CD14-positive monocyte (primary cell): Measurements from ENCODE around the gene AOPEP. TPM values are rescaled to one million over a fixed set of nuclear protein-coding genes. Genes with fewer than 3 reads are reported as not detected.

Source experiments
- DNase-seq, 3 donors: peaks; one replicate each; pipeline ENCODE4 v3.0.0-alpha.2; 2011 to 2022
- H2AFZ ChIP-seq: 2 replicates; pipeline ENCODE4 v1.6.0; 2012; ENCODE audit warnings: mild to moderate bottlenecking, low read depth, low read length, inconsistent platforms; ENCODE audit not compliant: insufficient read depth, poor library complexity, severe bottlenecking
- H3K27ac ChIP-seq, 2 donors: 1 replicate in 1 of 2; 2 replicates in 1 of 2; pipeline ENCODE4 v1.5.1; 2012 to 2013; ENCODE audit warnings: low read length in 2 of 2, control low read depth in 1 of 2, inconsistent platforms in 1 of 2, low read depth in 1 of 2, mild to moderate bottlenecking in 1 of 2
- H3K27me3 ChIP-seq, 2 donors: one replicate each; pipeline versions ENCODE4 v1.6.0 to v1.6.1; 2011 to 2013; ENCODE audit warnings: low read length in 2 of 2; ENCODE audit not compliant: control insufficient read depth in 2 of 2, insufficient read depth in 2 of 2
- H3K36me3 ChIP-seq, 2 donors: replicated peaks in 1 of 2; 1 replicate in 1 of 2; 2 replicates in 1 of 2; pipeline versions ENCODE4 v1.5.1 to v1.6.1; 2012 to 2013; ENCODE audit warnings: low read length in 2 of 2, control low read depth in 1 of 2, inconsistent platforms in 1 of 2, mild to moderate bottlenecking in 1 of 2; ENCODE audit not compliant: insufficient read depth in 2 of 2, control insufficient read depth in 1 of 2
- H3K4me1 ChIP-seq, 2 donors: 1 replicate in 1 of 2; 2 replicates in 1 of 2; pipeline versions ENCODE4 v1.5.1 to v1.6.1; 2012 to 2013; ENCODE audit warnings: low read length in 2 of 2, control low read depth in 1 of 2, inconsistent platforms in 1 of 2, mild to moderate bottlenecking in 1 of 2, moderate library complexity in 1 of 2; ENCODE audit not compliant: insufficient read depth in 2 of 2, control insufficient read depth in 1 of 2
- H3K4me2 ChIP-seq: replicated peaks from 2 replicates; pipeline ENCODE3; 2012; ENCODE audit warnings: low read length, moderate library complexity, mild to moderate bottlenecking; ENCODE audit not compliant: poor library complexity, severe bottlenecking; ENCODE audit errors: extremely low read depth
- H3K4me3 ChIP-seq, 3 experiments: fragments of 200-600 bp in 1 of 3; sonication (generic) in 1 of 3; replicated peaks in 1 of 3; 1 replicate in 2 of 3; 2 replicates in 1 of 3; pipeline ENCODE4 v1.5.1; 2011 to 2013; ENCODE audit warnings: low read length in 3 of 3, mild to moderate bottlenecking in 3 of 3, control low read depth in 2 of 3, low read depth in 2 of 3, inconsistent platforms in 1 of 3, moderate library complexity in 1 of 3
- H3K79me2 ChIP-seq: 2 replicates; pipeline ENCODE4 v1.6.0; 2012; ENCODE audit warnings: mild to moderate bottlenecking, control low read depth, inconsistent platforms, low read length, moderate library complexity; ENCODE audit not compliant: insufficient read depth
- H3K9ac ChIP-seq: 2 replicates; pipeline ENCODE4 v1.6.0; 2017; ENCODE audit warnings: low read length, mild to moderate bottlenecking; ENCODE audit not compliant: insufficient read depth, poor library complexity, severe bottlenecking
- H3K9me3 ChIP-seq, 2 donors: replicated peaks in 1 of 2; 1 replicate in 1 of 2; 2 replicates in 1 of 2; pipeline versions ENCODE4 v1.5.1 to v1.6.1; 2012 to 2013; ENCODE audit warnings: low read length in 2 of 2, control low read depth in 1 of 2; ENCODE audit not compliant: control insufficient read depth in 1 of 2, insufficient read depth in 1 of 2
- H4K20me1 ChIP-seq: 2 replicates; pipeline ENCODE4 v1.6.0; 2012; ENCODE audit warnings: mild to moderate bottlenecking, low read length, control low read depth, moderate library complexity; ENCODE audit not compliant: insufficient read depth
- H3K27ac Mint-ChIP-seq, 7 donors: one replicate each; pipeline ENCODE4 v1.8.0; 2020; ENCODE audit warnings: mild to moderate bottlenecking in 7 of 7, mixed read lengths in 7 of 7, moderate library complexity in 6 of 7, inconsistent platforms in 2 of 7
- H3K27me3 Mint-ChIP-seq, 3 donors: one replicate each; pipeline ENCODE4 v1.8.0; 2021 to 2022; ENCODE audit warnings: low read depth in 3 of 3, mild to moderate bottlenecking in 3 of 3, mixed read lengths in 3 of 3, moderate library complexity in 3 of 3, inconsistent platforms in 1 of 3
- H3K36me3 Mint-ChIP-seq, 2 donors: one replicate each; pipeline ENCODE4 v1.8.0; 2020; ENCODE audit warnings: mixed read lengths in 2 of 2, inconsistent platforms in 1 of 2, mild to moderate bottlenecking in 1 of 2
- H3K4me1 Mint-ChIP-seq: one replicate; pipeline ENCODE4 v1.8.0; 2020; ENCODE audit warnings: mild to moderate bottlenecking, mixed read lengths
- H3K4me3 Mint-ChIP-seq, 2 donors: one replicate each; pipeline ENCODE4 v1.8.0; 2020; ENCODE audit warnings: mild to moderate bottlenecking in 2 of 2, mixed read lengths in 2 of 2, moderate library complexity in 1 of 2
- H3K9me3 Mint-ChIP-seq, 7 donors: one replicate each; pipeline ENCODE4 v1.8.0; 2020 to 2022; ENCODE audit warnings: mixed read lengths in 7 of 7, mild to moderate bottlenecking in 6 of 7, moderate library complexity in 6 of 7, inconsistent platforms in 2 of 7
- WGBS: methylation state at CpG from one replicate; pipeline ENCODE4 v1.1.5; 2013; ENCODE audit warnings: missing lambda C conversion rate; ENCODE audit not compliant: insufficient coverage; 5-methylcytosine and 5-hydroxymethylcytosine counted together
- intact Hi-C, 2 donors: fragments of 100-400 bp; cut with micrococcal nuclease; formaldehyde crosslinking; loops; one replicate each; pipeline versions ENCODE4 v1.15.0 to v1.15.1; 2023
- polyA plus RNA-seq, 3 donors: library from polyadenylated mRNA; depleted of rRNA in 1 of 3; unstranded in 2 of 3; stranded (reverse) in 1 of 3; fragments of 300-500 nt in 2 of 3; fragments of >200 nt in 1 of 3; fragmentation: Illumina TruSeq in 2 of 3; gene quantifications; 1 replicate in 2 of 3; 2 replicates in 1 of 3; pipeline ENCODE4 v1.2.3, GENCODE V29; 2012 to 2021
- TF ChIP-seq, protein P1 (sequence below): fragments of 200-600 bp; IDR thresholded peaks from one replicate; pipeline ENCODE4 v1.8.0; 2022; ENCODE audit warnings: antibody characterized with exemption, mild to moderate bottlenecking

AOPEP gene
- polyA plus RNA-seq, 3 donors = 3.0 to 4.1 (median 3.1) TPM

DNA sequence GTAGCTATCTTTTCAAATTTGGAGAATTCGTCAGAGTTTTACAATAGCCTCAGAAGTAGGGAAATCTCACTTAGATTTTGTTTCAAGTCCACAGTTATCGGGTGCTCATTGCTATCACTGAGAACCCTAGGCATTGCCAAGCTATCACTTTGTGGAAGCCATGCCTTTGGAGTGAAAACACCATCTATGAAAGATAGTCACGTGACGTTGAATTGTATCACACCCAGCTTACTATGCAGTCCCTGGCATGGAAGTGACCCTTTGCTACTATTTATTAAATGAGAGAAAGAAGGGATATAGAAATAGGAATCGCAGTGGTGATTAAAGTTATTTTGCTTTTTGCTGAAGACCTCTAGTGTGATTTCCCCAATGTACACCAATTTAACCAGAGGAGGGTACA, 97.2 kb downstream of the AOPEP start:
- H3K36me3 ChIP-seq = peaks cover 0 to 6% of the 10 kb centered on the region in 2 donors
- H3K4me2 ChIP-seq = no peak overlapping the region
- Mint-ChIP-seq H3K9me3 (peaks cover 0 to 2% (median 0%) of the 10 kb centered on the region in 7 donors), H3K27me3 (peaks cover 0 to 4% (median 0%) of the 10 kb centered on the region in 3 donors), H3K36me3 (peaks cover 19 to 26% of the 10 kb centered on the region in 2 donors), H3K4me3 (no peak overlapping the region), H3K27ac (no peak overlapping the region), H3K4me1 (no peaks in the 10 kb centered on the region)
- H3K27ac ChIP-seq = no peak overlapping the region
- no peak overlapping the region for H2AFZ ChIP-seq
- no peaks in the 10 kb centered on the region for H3K9me3 ChIP-seq
- intact Hi-C loops = no loop called here
- H3K27me3 ChIP-seq = no peaks in the 10 kb centered on the region
- 100% methylated on average over 1 of the region's 5 CpGs for WGBS
- H3K79me2 ChIP-seq = no peaks in the 10 kb centered on the region
- TF ChIP-seq, protein P1, sequence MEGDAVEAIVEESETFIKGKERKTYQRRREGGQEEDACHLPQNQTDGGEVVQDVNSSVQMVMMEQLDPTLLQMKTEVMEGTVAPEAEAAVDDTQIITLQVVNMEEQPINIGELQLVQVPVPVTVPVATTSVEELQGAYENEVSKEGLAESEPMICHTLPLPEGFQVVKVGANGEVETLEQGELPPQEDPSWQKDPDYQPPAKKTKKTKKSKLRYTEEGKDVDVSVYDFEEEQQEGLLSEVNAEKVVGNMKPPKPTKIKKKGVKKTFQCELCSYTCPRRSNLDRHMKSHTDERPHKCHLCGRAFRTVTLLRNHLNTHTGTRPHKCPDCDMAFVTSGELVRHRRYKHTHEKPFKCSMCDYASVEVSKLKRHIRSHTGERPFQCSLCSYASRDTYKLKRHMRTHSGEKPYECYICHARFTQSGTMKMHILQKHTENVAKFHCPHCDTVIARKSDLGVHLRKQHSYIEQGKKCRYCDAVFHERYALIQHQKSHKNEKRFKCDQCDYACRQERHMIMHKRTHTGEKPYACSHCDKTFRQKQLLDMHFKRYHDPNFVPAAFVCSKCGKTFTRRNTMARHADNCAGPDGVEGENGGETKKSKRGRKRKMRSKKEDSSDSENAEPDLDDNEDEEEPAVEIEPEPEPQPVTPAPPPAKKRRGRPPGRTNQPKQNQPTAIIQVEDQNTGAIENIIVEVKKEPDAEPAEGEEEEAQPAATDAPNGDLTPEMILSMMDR = no peak
- no peak for DNase-seq
- H3K4me1 ChIP-seq = no peaks in the 10 kb centered on the region
- no peaks in the 10 kb centered on the region for H4K20me1 ChIP-seq
- no peak overlapping the region for H3K4me3 ChIP-seq
- H3K9ac ChIP-seq = no peak overlapping the region

DNA sequence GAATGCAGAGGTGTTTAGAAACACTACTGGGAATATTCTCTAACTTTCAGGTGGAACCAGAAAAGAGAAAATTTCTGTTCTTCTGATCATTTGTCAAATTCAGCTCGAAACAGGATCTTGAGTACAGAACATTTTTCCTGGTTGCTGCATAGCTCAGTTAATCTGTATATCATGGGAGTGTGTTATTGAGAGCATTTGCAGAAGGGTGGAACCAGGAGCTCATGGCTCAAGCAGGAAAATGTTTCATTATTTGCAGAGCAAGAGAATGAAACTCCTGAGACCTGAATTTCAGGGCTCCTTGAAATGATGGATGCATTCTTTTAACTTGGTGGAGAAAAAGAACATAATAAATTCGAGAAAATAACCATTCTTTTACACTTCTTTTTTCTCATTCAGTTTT, 97.9 kb downstream of the AOPEP start:
- H3K27ac Mint-ChIP-seq = no peak overlapping the region
- 100% methylated on average over 1 of the region's 2 CpGs for WGBS

More for the DNA sequence above, 97.9 kb downstream of the AOPEP start:
- Histone ChIP-seq H3K4me3 (no peak overlapping the region), H3K27ac (no peak overlapping the region), H2AFZ (no peak overlapping the region), H3K9me3 (no peaks in the 10 kb centered on the region), H3K36me3 (peaks cover 0 to 6% of the 10 kb centered on the region in 2 donors), H3K79me2 (no peaks in the 10 kb centered on the region), H3K4me1 (no peaks in the 10 kb centered on the region), H3K4me2 (no peak overlapping the region), H3K27me3 (no peaks in the 10 kb centered on the region), H3K9ac (no peak overlapping the region), H4K20me1 (no peaks in the 10 kb centered on the region)
- peaks cover 0 to 2% (median 0%) of the 10 kb centered on the region in 7 donors for H3K9me3 Mint-ChIP-seq
- H3K27me3 Mint-ChIP-seq = peaks cover 0 to 4% (median 0%) of the 10 kb centered on the region in 3 donors
- intact Hi-C loops = no loop called here
- DNase-seq = no peak
- TF ChIP-seq, protein P1 = no peak
- H3K4me3 Mint-ChIP-seq = no peak overlapping the region
- no peaks in the 10 kb centered on the region for H3K4me1 Mint-ChIP-seq
- H3K36me3 Mint-ChIP-seq = peaks cover 26 to 29% of the 10 kb centered on the region in 2 donors
